ENCODE results near the gene AGO1.

- no peak for TF ChIP-seq CTCF (IDR thresholded peaks at IDR 0.05)
- no peak for TF ChIP-seq ZFX (IDR thresholded peaks at IDR 0.05; ENCODE audit: borderline replicate concordance)
Measured at GRCh38 chr1:35901235-35901634, 18.2 kb downstream of the AGO1 start.
